Astrocyte (in vitro differentiated cells and primary cell): ENCODE data around the gene AFF3.

ENCODE experiments used
- EZH2 ChIP-seq: IDR thresholded peaks from 2 replicates; pipeline ENCODE4 v1.6.1; 2012; ENCODE audit warnings: mild to moderate bottlenecking, low read length, inconsistent platforms; ENCODE audit not compliant: insufficient read depth
- TF ChIP-seq, protein P1 (sequence below): IDR thresholded peaks from 2 replicates; pipeline ENCODE4 v1.5.1; 2011; ENCODE audit warnings: low read depth, mild to moderate bottlenecking, inconsistent platforms, low read length, moderate library complexity; ENCODE audit not compliant: insufficient read depth

DNA sequence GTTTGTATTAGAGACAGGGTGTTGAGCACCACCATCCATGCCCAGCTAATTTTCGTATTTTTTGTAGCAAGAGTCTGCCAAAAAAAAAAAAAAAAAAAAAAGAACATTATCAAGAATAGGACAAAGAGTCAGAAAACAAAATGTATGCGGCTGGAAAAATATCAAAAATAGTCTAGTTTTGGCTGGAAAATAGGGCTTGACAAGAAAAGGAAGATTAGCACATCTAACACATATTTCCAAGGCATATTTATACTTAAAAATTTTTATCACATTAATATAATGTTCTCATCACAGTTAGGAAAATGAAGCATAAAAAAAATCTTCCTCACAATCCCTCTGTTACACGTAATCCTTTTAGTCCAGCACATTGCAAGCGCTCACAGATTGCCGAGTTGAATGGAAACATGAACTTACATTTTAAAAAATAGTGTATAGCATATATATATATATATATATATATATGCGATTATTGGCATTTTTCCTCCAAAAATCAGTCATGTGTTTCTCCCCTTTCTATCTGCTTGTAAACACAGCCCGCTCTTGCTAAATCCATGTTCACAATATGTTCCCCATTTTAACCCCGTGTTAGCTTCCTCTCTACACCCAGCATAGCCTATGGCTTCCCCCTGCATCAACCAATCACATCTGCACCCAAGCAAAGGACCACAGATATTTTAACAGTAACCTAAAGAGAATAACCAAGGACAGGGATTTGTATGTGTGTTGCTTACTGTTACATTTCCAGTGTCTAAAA, 183.0 kb downstream of the AFF3 start:
- TF ChIP-seq, protein P1, sequence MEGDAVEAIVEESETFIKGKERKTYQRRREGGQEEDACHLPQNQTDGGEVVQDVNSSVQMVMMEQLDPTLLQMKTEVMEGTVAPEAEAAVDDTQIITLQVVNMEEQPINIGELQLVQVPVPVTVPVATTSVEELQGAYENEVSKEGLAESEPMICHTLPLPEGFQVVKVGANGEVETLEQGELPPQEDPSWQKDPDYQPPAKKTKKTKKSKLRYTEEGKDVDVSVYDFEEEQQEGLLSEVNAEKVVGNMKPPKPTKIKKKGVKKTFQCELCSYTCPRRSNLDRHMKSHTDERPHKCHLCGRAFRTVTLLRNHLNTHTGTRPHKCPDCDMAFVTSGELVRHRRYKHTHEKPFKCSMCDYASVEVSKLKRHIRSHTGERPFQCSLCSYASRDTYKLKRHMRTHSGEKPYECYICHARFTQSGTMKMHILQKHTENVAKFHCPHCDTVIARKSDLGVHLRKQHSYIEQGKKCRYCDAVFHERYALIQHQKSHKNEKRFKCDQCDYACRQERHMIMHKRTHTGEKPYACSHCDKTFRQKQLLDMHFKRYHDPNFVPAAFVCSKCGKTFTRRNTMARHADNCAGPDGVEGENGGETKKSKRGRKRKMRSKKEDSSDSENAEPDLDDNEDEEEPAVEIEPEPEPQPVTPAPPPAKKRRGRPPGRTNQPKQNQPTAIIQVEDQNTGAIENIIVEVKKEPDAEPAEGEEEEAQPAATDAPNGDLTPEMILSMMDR: no peak
- no peak for TF ChIP-seq EZH2
